Stomach (tissue), 4 donors: ENCODE measurements around the gene TEDC1.

Experiments
- EP300 ChIP-seq: sonication (generic); formaldehyde crosslinking; IDR thresholded peaks from one replicate; pipeline ENCODE4 v1.6.1; 2017; ENCODE audit warnings: antibody characterized with exemption
- POLR2A ChIP-seq, 4 donors: fragments of 450-650 bp; IDR thresholded peaks; one replicate each; pipeline ENCODE4 v1.6.1; 2016; ENCODE audit warnings: antibody characterized with exemption in 4 of 4, control low read depth in 2 of 4, mild to moderate bottlenecking in 1 of 4, moderate library complexity in 1 of 4
- POLR2AphosphoS5 ChIP-seq, 3 donors: sonication (generic); formaldehyde crosslinking; IDR thresholded peaks; one replicate each; pipeline ENCODE4 v1.6.1; 2016; ENCODE audit warnings: antibody characterized with exemption in 3 of 3
- TF ChIP-seq, protein P1 (sequence below), 7 experiments: fragments of 450-650 bp in 4 of 7; fragments of 200-600 bp in 3 of 7; sonication (generic) in 3 of 7; IDR thresholded peaks; one replicate each; pipeline ENCODE4 v1.5.1; 2016 to 2019; ENCODE audit warnings: antibody characterized with exemption in 7 of 7, control low read depth in 2 of 7, mild to moderate bottlenecking in 1 of 7

DNA sequence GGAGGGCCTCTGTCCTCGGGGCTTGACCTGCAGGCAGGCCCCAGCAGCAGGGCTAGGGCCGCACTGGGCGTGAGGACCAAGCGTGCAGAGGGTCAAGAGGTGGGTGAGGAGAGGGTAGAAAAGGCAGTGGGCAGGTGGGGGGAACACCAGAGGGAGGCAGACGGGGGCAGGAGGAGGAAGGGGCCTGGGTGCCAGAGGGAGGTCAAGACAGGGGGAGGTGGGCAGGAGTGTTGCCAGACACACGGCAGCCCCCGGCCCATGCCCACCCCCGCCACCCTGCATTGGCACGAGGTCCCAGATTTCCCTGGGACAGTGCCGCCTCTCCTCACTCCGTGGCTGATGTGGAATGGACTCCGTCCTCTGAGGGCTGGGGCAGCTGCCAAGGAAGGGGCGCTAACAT lies 43.5 kb downstream of the TEDC1 start:
- TF ChIP-seq POLR2AphosphoS5 (IDR thresholded peaks at IDR 0.05) (no peak), EP300 (no peak), POLR2A (IDR thresholded peaks at IDR 0.05) (no peak)
- TF ChIP-seq, protein P1, sequence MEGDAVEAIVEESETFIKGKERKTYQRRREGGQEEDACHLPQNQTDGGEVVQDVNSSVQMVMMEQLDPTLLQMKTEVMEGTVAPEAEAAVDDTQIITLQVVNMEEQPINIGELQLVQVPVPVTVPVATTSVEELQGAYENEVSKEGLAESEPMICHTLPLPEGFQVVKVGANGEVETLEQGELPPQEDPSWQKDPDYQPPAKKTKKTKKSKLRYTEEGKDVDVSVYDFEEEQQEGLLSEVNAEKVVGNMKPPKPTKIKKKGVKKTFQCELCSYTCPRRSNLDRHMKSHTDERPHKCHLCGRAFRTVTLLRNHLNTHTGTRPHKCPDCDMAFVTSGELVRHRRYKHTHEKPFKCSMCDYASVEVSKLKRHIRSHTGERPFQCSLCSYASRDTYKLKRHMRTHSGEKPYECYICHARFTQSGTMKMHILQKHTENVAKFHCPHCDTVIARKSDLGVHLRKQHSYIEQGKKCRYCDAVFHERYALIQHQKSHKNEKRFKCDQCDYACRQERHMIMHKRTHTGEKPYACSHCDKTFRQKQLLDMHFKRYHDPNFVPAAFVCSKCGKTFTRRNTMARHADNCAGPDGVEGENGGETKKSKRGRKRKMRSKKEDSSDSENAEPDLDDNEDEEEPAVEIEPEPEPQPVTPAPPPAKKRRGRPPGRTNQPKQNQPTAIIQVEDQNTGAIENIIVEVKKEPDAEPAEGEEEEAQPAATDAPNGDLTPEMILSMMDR (IDR thresholded peaks at IDR 0.05), result no peak
